ENCODE results near the gene GBP6. TPM values are rescaled to one million over a fixed set of nuclear protein-coding genes. Genes with fewer than 3 reads are reported as not detected.
"Not testable (repeated sequence)": the region's sequence is repeated elsewhere in the genome, so short reads cannot be mapped to it uniquely, and the experiment has no call there.

GBP6 gene
- total and polyA plus RNA-seq, 5 donors from 2014 or later = 0.15 to 0.47 (median 0.34) TPM; not detected in 1

DNA sequence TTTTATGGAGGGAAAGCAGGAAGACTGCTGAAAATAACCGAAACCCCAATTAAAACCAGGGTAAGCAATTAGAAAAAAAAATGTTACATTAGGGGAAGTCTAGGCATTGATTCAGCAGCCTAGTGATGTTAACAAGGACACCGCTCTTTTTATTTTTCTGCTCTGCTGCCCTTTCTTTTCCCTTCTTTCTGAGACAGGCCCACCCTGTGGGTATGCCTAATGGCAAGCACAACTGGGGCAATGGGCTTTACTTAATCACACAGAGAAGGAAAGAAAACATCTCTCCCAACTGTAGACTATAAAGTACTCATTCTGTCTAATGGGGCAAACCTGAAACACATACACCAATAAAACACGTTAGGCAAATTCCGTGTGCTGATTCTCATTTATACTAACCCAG lies 69.6 kb downstream of the GBP6 start:
- Histone ChIP-seq H3K9me3 (ENCODE audit: control insufficient read depth in 2 of 2, low read length in 2 of 2) (peaks cover 7% of the 10 kb centered on the region in 2 experiments), H3K27me3 (ENCODE audit: control insufficient read depth, insufficient read depth, low read length) (peaks cover 10% of the 10 kb centered on the region), H3K4me3 (ENCODE audit: low read depth, low read length) (no peak overlapping the region), H3K36me3 (ENCODE audit: control insufficient read depth, insufficient read depth, low read length) (no peaks in the 10 kb centered on the region), H3K27ac (ENCODE audit: insufficient read depth, low read length, poor library complexity, severe bottlenecking) (no peak overlapping the region), H3K4me1 (ENCODE audit: control insufficient read depth, insufficient read depth, low read length, poor library complexity, severe bottlenecking) (no peaks in the 10 kb centered on the region)
- no peak for DNase-seq
- Mint-ChIP-seq H3K36me3 (no peaks in the 10 kb centered on the region), H3K4me1 (no peaks in the 10 kb centered on the region), H3K27ac (no peak overlapping the region), H3K4me3 (no peak overlapping the region), H3K9me3 (peaks cover 0 to 10% (median 0%) of the 10 kb centered on the region in 7 donors), H3K27me3 (peaks cover 15% of the 10 kb centered on the region)
- no peak for ATAC-seq (ENCODE audit: low read depth in 2 of 2)

DNA sequence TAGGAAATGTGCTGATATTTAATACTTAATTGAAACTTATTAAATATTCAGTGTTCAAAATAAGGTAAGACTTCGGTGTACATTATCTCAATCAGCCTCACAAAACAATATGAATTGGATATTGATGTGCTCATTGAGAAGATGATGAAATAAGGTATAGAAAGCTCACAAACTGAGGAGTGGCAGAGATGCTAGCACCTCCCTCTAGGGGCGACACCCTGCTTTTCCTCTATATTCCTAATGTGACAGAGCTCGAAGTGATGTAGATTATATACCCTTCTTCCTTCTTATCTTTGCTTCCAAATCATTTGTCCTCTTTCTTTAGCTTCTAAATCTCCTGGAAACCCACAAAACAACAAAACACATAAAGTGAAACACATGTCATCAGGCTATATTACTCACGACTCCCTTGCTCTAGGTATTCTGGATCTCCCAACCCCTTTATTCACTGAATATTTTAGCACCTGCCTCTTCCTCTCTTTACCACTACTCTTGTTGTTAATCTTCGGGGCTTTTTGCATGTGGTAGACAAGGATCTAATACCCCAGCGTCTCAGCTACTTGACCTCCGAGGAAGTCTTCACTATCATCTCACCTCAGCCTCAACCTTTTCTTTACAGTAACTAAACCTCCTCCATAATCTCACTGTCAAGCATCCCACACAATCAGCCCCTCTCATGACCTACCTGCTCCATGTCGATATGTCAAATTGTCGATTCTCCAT lies 70.4 kb downstream of the GBP6 start:
- not testable (repeated sequence) for H3K36me3 ChIP-seq (ENCODE audit: control insufficient read depth, insufficient read depth, low read length); H3K4me3 ChIP-seq (ENCODE audit: low read depth, low read length); H3K4me3 Mint-ChIP-seq; H3K36me3 Mint-ChIP-seq; H3K27ac ChIP-seq (ENCODE audit: insufficient read depth, low read length, poor library complexity, severe bottlenecking); H3K27me3 ChIP-seq (ENCODE audit: control insufficient read depth, insufficient read depth, low read length); H3K4me1 Mint-ChIP-seq; DNase-seq; ATAC-seq (ENCODE audit: low read depth in 2 of 2); H3K27ac Mint-ChIP-seq; H3K4me1 ChIP-seq (ENCODE audit: control insufficient read depth, insufficient read depth, low read length, poor library complexity, severe bottlenecking)
- Mint-ChIP-seq H3K9me3 (peaks cover 0 to 18% (median 3%) of the 10 kb centered on the region in 7 donors), H3K27me3 (peaks cover 15% of the 10 kb centered on the region)
- peaks cover 9 to 11% of the 10 kb centered on the region in 2 experiments for H3K9me3 ChIP-seq (ENCODE audit: control insufficient read depth in 2 of 2, low read length in 2 of 2)

Other genes starting within 250 kb of the GBP6 start
- 233 TPM for gene GBP2, start 237.9 kb upstream of the GBP6 start, total RNA-seq
- 100 to 1,000 TPM; 189 to 250 (median 234) TPM for gene GBP2, start 237.9 kb upstream of the GBP6 start, polyA plus RNA-seq
- gene GBP7, start 188.1 kb upstream of the GBP6 start, total RNA-seq = 0.20 TPM
- gene GBP7, start 188.1 kb upstream of the GBP6 start, polyA plus RNA-seq = under 1 TPM in 1 of 4 donors, not detected in 3; 0.11 TPM
- gene GBP4, start 165.1 kb upstream of the GBP6 start, total RNA-seq = 64.4 TPM
- gene GBP4, start 165.1 kb upstream of the GBP6 start, polyA plus RNA-seq = 10 to 100 TPM; 30.9 to 54.5 (median 36.3) TPM
- gene GBP5, start 91.2 kb upstream of the GBP6 start, total RNA-seq = 425 TPM
- 100 to 1,000 TPM; 201 to 381 (median 293) TPM for gene GBP5, start 91.2 kb upstream of the GBP6 start, polyA plus RNA-seq
- 20.4 TPM for gene LRRC8B, start 160.8 kb downstream of the GBP6 start, total RNA-seq
- gene LRRC8B, start 160.8 kb downstream of the GBP6 start, polyA plus RNA-seq = 10 to 100 TPM in 3 of 4 donors, 1 to 10 TPM in 1; 8.9 to 19.6 (median 17.7) TPM